GM21576 (cell line): ENCODE results near the gene PGAM4.
"Not testable (repeated sequence)": the region's sequence is repeated elsewhere in the genome, so short reads cannot be mapped to it uniquely, and the experiment has no call there.

Experiments
- ATAC-seq: cut with Tn5 transposase; IDR thresholded peaks from one replicate; pipeline ENCODE4 v1.9.1; 2021; ENCODE audit warnings: mild to moderate bottlenecking, moderate library complexity; ENCODE audit not compliant: unreplicated experiment

PGAM4 gene

DNA sequence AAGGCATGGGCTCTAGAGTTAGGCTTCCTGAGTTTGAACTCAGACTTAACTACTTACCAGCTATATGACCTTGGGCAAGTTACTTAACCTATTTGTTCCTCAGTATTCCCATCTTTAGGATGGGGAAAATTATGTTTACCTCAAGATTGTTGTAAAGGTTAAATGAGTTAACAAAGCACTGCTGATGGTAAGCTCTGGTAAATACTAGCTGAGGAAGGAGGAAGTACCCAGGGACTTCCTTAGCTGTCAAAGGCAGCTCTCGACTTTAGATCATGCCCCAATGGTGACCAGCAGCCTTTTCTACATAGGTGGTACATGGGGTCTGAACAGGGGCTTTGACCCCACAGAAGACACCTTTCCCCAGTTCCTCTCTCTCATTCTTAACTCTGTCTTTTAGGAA, 38.9 kb downstream of the PGAM4 start:
- ATAC-seq = no peak

GRCh38 chrX:77925764-77926163, 43.7 kb downstream of the PGAM4 start:
- ATAC-seq = no peak

DNA sequence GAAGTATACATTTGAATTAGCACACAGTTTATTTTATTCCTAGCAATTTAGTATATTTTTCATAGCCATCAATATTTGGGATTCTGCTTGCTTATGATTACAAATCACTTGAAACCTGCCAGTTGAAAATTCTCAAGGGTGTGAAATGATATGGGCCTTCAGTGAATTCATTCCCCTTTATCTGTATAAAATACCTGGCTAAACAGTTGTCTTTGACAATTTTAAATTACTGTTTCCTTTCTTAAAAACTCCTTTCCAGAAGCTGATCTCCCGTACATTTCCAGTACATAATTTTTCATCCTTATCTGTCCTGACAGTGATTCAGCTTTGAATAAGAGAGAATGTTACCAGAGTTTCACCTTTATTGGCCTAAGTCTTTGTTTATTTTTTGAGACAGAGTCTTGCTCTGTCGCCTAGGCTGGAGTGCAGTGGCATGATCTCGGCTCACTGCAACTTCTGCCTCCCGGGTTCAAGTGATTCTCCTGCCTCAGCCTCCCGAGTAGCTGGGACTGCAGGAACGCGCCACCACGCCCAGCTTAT, 45.0 kb downstream of the PGAM4 start:
- no peak for ATAC-seq

DNA sequence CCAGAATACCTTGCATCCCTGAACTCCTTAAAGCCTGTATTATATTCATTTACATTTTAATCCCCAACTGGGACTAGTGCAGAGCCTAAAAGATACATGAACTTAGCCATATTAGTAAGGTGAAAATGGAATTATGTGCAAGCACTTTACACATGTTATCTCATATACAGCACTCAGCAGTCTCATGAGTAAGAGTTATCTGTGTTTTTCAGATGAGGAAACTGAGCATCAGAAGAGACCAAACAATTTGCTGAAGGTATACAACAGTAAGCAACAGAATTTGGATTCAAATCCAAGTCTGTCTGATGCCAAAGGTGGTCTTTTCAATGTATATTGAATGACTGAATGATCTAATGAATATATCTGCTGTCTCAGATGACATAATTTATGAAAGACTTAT, 46.7 kb downstream of the PGAM4 start:
- ATAC-seq = no peak

DNA sequence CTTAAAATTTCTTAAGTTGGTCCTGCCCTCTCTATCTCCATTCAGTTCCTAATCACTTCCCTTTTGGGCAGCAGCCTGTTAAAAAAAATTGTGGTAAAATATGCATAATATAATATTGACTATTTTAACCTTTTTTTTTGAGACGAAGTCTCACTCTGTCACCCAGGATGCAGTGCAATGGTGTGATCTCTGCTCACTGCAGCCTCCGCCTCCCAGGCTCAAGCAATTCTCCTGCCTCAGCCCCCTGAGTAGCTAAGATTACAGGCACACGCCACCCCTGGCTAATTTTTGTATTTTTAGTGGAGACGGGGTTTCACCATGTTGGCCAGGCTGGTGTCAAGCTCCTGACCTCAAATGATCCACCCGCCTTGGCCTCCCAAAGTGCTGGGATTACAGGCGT, 50.1 kb downstream of the PGAM4 start:
- ATAC-seq = not testable (repeated sequence)

- no peak for ATAC-seq
Observed at GRCh38 chrX:77918568-77918967, 50.9 kb downstream of the PGAM4 start.
